HG03460 (cell line): ENCODE measurements around the gene SORBS1.

Source experiments
- ATAC-seq: cut with Tn5 transposase; IDR thresholded peaks from one replicate; pipeline ENCODE4 v1.9.1; 2021; ENCODE audit not compliant: unreplicated experiment

SORBS1 gene

GRCh38 chr10:95561177-95561863, at the start of gene SORBS1:
Gene SORBS1 (minus strand): TSS chr10:95561371. CDS start chr10:95441135, 120,236 bp downstream.
- peak; percentile 99 for ATAC-seq

- no peak for ATAC-seq
These were observed 49.6 kb upstream of the SORBS1 start for GRCh38 chr10:95610727-95611126.

DNA sequence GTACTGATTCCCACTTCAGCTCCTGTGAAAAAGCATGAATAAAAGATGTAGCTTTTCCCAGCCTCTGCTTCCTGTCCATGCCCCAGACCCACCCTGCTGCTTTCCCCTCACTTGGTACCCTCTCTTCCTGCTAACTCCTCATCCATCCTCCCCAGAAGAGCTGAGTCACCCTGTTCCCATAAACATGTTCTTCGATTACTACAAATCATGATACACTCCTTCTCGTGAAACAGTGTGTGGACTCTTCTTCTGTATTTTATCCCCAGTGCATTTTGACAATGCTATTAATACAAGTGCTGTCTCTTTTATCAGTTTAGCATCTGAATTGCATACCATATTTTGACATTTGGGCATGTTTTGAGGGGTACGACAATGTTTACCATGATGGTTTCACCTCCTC, 45.8 kb upstream of the SORBS1 start:
- ATAC-seq: no peak

DNA sequence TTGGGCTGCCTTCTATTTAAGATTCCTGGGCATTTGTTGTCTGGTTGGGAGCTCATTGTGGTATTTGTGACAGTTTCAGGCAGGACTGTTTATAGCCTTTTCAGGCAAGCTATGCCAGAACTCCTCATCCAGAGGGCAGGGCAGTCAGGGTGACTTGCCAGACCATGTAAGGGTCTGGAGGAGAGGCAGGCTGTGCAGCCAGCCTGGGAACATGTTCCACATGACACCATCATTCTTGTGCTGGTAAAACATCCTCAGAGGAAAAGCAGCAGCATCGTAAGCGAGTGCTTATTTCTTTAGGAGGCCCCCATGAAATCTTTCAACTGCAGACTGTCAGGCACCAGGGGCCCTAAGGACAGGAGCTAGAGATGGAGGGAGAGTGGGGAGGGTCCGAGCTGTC, 44.0 kb upstream of the SORBS1 start:
- ATAC-seq: no peak

GRCh38 chr10:95604630-95605029, 43.5 kb upstream of the SORBS1 start:
- no peak for ATAC-seq

GRCh38 chr10:95602382-95602781, 41.2 kb upstream of the SORBS1 start:
- ATAC-seq: no peak

GRCh38 chr10:95601116-95601719, 40.0 kb upstream of the SORBS1 start:
- ATAC-seq: no peak

DNA sequence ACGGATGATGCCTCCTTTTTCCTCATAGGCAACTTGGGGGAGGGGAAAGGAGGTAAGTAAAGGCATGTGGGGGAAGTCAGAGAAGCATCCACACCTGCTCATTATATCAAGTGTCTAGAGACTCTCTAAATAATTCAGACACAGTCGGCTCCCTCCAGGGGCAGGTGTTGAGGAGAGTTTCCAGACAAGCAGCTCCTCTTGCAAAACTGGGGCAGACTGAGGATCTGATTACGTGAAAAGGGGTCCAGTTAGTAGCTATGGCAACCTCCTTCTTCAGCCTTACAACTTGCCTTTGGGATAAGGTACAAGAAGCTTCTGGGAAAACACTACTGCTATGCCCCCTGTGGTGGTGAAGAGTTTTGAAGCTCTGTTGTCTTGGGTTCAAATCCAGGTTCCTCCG, 39.0 kb upstream of the SORBS1 start:
- ATAC-seq: no peak

DNA sequence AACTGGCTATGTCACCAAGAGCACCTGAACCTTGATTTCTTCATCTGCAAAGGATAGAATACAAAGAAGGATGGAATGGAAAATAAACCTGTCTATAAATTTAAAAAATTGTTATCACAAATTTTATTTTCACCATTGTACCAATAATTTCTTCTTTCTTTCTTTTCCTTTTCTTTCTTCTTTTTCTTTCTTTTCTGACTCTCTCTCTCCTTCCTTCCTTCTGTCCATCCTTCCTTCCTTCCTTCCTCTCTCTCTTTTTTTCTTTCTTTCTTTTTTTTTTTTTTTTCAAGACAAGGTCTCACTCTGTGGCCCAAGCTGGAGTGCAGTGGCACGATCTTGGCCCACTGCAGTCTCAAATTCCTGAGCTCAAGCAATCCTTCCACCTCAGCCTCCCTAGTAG, 36.6 kb upstream of the SORBS1 start:
- ATAC-seq: no peak

DNA sequence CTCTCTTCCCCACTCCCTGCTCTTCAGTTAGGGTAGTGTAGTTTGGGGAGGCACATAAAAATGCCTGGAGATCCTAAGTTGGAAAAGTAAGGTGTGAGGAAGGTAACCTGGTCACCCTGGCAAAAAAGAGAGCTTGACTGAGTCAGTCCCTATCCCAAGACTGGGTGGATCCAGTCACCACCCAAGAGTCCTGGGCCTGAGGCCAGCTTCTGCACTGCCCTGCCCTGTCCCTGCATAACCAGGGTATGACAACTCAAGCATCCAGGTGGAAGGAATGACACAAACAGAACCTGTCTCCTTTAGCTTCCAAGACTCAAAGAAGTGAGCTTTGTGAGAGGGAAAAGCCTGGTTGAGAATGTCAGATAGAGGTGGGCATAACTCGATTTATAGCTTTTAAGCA, 26.9 kb upstream of the SORBS1 start:
- ATAC-seq: no peak

DNA sequence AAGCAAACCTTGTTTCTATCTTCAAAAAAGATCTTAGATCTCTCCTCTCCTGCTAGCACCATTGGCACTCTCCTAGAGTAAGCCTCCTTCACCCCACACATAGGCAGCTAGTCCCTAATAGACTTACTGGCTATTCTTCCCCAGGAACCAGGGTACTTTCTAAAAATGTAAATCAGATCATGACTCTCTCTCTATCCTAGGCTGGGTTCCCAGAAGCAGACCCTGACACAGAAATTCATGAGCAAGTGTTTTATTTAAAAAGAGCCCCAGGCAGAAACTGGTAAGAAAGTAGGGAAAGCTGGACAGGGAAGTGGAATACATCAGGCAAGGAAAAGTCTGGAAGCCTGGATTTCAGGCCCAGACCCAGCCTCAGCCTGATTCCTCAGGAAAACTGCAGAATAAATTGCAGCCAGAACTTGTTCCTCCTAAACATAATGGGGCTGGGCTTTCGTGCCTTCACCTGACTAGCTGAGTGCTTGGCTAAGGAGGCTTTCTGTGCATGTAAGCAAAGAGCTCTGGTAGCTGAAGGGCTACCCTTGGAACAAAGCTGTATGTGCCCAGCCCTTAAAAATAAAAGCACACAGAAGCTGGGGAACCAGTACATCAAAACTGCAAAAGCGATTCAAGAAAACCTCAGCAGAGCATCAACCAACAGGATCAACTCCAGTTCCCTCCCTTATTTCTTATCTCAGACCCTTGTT, 18.8 kb upstream of the SORBS1 start:
- no peak for ATAC-seq

GRCh38 chr10:95579292-95579691, 18.1 kb upstream of the SORBS1 start:
- ATAC-seq: no peak

GRCh38 chr10:95578619-95579018, 17.4 kb upstream of the SORBS1 start:
- ATAC-seq: no peak

- no peak for ATAC-seq
These were observed 13.6 kb upstream of the SORBS1 start for GRCh38 chr10:95574649-95575365.

GRCh38 chr10:95573964-95574604, 12.9 kb upstream of the SORBS1 start:
- ATAC-seq: no peak

DNA sequence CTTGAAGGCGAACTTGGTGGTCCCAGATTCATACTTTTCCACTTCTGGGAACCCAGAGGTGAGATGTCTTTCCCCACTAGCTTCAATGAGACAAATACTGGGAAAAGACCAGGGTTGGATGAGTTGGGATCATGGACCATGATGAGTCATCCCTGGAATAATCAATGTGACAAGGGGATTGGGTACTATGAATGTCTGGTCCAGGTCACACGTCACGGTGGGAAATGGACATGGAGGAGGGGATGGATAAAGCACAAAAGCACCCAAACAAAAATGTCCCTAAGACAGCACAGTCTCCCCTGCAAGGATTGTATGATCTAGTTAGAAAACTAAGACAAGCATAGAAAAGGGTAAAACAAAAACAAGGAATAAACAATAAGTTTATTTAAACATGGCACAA, 12.4 kb upstream of the SORBS1 start:
- ATAC-seq: no peak

DNA sequence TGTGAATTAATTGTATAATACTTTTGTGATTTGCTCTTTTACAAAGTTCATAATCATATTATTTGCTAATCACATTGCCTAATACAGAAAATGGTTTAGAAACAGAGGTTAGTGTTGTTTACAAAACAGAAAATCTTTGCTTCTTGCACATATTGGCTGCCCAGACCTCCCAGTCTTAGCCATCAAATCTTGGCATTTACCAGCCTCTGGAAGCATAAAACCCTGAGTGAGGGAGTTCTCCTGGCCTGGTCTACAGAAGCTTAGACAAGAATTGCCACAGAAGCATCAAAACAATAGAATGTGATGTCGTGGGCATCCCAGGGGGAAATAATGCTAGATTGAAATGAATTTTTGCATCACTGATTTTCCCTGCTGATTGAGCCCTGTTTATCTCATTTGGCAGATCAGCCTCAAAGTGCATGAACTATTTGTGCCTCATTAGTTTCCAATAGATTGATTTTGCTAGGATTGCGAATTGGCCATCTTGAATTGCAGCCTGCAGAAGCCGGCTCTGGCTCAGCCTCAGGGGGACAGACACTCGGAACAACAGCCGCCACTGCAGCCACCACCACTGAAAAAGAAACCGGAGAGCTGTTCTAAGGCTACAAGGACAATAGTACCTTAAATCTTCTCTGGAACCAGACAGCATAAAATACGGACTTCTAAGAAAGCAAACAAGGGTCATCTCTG, 11.1 kb upstream of the SORBS1 start:
- ATAC-seq: no peak

DNA sequence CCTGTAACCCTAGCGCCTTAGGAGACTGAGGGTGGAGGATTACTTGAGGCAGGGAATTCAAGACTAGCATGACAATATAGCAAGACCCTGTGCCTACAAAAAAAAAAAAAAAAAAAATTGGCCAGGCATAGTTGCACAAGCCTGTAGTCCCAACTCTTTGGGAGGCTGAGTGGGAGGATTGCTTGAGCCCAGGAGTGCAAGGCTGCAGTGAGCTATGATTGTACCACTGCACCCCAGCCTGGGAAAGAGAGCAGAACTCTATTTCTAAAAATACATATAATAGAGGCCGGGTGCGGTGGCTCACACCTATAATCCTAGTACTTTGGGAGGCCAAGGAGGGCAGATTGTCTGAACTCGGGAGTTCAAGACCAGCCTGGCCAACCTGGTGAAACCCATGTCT, 10.2 kb upstream of the SORBS1 start:
- no peak for ATAC-seq

DNA sequence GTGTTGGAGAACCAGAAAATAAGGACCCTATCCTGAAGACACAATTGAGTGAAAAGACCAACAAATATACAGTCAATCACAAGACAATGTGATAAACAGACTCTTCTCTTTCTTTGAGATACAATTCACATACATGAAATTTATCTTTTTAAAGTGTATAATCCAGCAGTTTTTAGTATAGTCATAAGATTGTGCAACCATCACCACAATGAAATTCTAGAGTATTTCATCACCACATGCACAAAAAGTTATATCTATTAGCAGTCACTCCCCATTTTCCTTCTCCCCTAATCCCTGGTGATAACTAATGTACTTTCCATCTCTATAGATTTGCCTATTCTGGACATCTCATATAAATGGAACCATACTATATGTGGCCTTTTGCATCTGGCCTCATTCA, 8.2 kb upstream of the SORBS1 start:
- ATAC-seq: no peak

GRCh38 chr10:95567903-95568630, 6.9 kb upstream of the SORBS1 start:
- ATAC-seq: no peak
